Endothelial cell (in vitro differentiated cells): Measurements from ENCODE around the gene EXOSC2. TPM values are rescaled to one million over a fixed set of nuclear protein-coding genes. Genes with fewer than 3 reads are reported as not detected.

ENCODE experiments used
- DNase-seq: peaks from one replicate; pipeline ENCODE4 v3.0.0; 2021; ENCODE audit warnings: low spot score
- H3K27ac Mint-ChIP-seq: one replicate; pipeline ENCODE4 v1.8.0; 2021; ENCODE audit warnings: mixed read lengths, inconsistent platforms; ENCODE audit not compliant: unreplicated experiment
- H3K27me3 Mint-ChIP-seq: one replicate; pipeline ENCODE4 v1.8.0; 2021; ENCODE audit warnings: mild to moderate bottlenecking, moderate library complexity, mixed read lengths, inconsistent platforms; ENCODE audit not compliant: unreplicated experiment
- H3K36me3 Mint-ChIP-seq: one replicate; pipeline ENCODE4 v1.8.0; 2021; ENCODE audit warnings: mild to moderate bottlenecking, low read depth, mixed read lengths, inconsistent platforms; ENCODE audit not compliant: unreplicated experiment
- H3K4me1 Mint-ChIP-seq: one replicate; pipeline ENCODE4 v1.8.0; 2021; ENCODE audit warnings: mild to moderate bottlenecking, mixed read lengths, inconsistent platforms; ENCODE audit not compliant: unreplicated experiment
- H3K4me3 Mint-ChIP-seq: one replicate; pipeline ENCODE4 v1.8.0; 2021; ENCODE audit warnings: mild to moderate bottlenecking, mixed read lengths, inconsistent platforms; ENCODE audit not compliant: unreplicated experiment
- H3K9me3 Mint-ChIP-seq: one replicate; pipeline ENCODE4 v1.8.0; 2021; ENCODE audit warnings: mixed read lengths, inconsistent platforms; ENCODE audit not compliant: unreplicated experiment
- CTCF ChIP-seq: fragments of 200-600 bp; sonication (generic); IDR thresholded peaks from one replicate; pipeline ENCODE4 v1.5.0; 2021; ENCODE audit warnings: antibody characterized with exemption; ENCODE audit not compliant: unreplicated experiment
- total RNA-seq: library from RNA; stranded (reverse); fragmentation: NEBNext Ultra II Directional; extraction: Animal tissue kit (Norgen Biotek cat#: 25700); gene quantifications from one replicate; pipeline ENCODE4 v1.2.1, GENCODE V29; 2021; ENCODE audit not compliant: unreplicated experiment

Gene EXOSC2
- total RNA-seq, 1 donor from 2014 or later: 26.0 TPM

GRCh38 chr9:130661451-130662098 lies 32.0 kb upstream of the EXOSC2 start:
- peaks cover 7% of the 10 kb centered on the region for H3K4me1 Mint-ChIP-seq
- H3K36me3 Mint-ChIP-seq: peaks cover 4% of the 10 kb centered on the region
- no peak for DNase-seq
- no peak overlapping the region for H3K27ac Mint-ChIP-seq
- TF ChIP-seq CTCF: no peak
- no peak overlapping the region for H3K4me3 Mint-ChIP-seq
- peaks cover 34% of the 10 kb centered on the region for H3K27me3 Mint-ChIP-seq
- no peaks in the 10 kb centered on the region for H3K9me3 Mint-ChIP-seq

GRCh38 chr9:130662099-130662969 lies 31.2 kb upstream of the EXOSC2 start:
- peaks cover 4% of the 10 kb centered on the region for H3K36me3 Mint-ChIP-seq
- DNase-seq: no peak
- no peak for TF ChIP-seq CTCF
- no peaks in the 10 kb centered on the region for H3K9me3 Mint-ChIP-seq
- H3K27me3 Mint-ChIP-seq: peaks cover 28% of the 10 kb centered on the region
- H3K27ac Mint-ChIP-seq: no peak overlapping the region
- peaks cover 7% of the 10 kb centered on the region for H3K4me1 Mint-ChIP-seq
- no peak overlapping the region for H3K4me3 Mint-ChIP-seq

GRCh38 chr9:130662970-130663257 lies 30.7 kb upstream of the EXOSC2 start:
- DNase-seq: no peak
- no peak for TF ChIP-seq CTCF
- no peak overlapping the region for H3K4me3 Mint-ChIP-seq
- H3K27ac Mint-ChIP-seq: no peak overlapping the region
- H3K36me3 Mint-ChIP-seq: peaks cover 4% of the 10 kb centered on the region
- peaks cover 7% of the 10 kb centered on the region for H3K4me1 Mint-ChIP-seq
- H3K27me3 Mint-ChIP-seq: peaks cover 26% of the 10 kb centered on the region
- H3K9me3 Mint-ChIP-seq: no peaks in the 10 kb centered on the region

GRCh38 chr9:130663258-130663976 lies 30.2 kb upstream of the EXOSC2 start:
- no peak overlapping the region for H3K4me3 Mint-ChIP-seq
- no peak for TF ChIP-seq CTCF
- no peak for DNase-seq
- peaks cover 4% of the 10 kb centered on the region for H3K4me1 Mint-ChIP-seq
- peaks cover 4% of the 10 kb centered on the region for H3K36me3 Mint-ChIP-seq
- peaks cover 28% of the 10 kb centered on the region for H3K27me3 Mint-ChIP-seq
- no peaks in the 10 kb centered on the region for H3K9me3 Mint-ChIP-seq
- H3K27ac Mint-ChIP-seq: no peak overlapping the region

- Mint-ChIP-seq H3K36me3 (peaks cover 4% of the 10 kb centered on the region), H3K27ac (no peak overlapping the region), H3K27me3 (peaks cover 26% of the 10 kb centered on the region), H3K4me1 (peaks cover 2% of the 10 kb centered on the region), H3K4me3 (no peak overlapping the region), H3K9me3 (no peaks in the 10 kb centered on the region)
- TF ChIP-seq CTCF: no peak
- DNase-seq: no peak
Observed at GRCh38 chr9:130663977-130664250, 29.7 kb upstream of the EXOSC2 start.
